HEK293 (cell line): Measurements from ENCODE around the gene ITGA8.

Source experiments
- EGR2 ChIP-seq: fragments of 450-650 bp; formaldehyde crosslinking; IDR thresholded peaks from 2 replicates; pipeline ENCODE4 v1.5.1; 2016; ENCODE audit warnings: low read depth, missing biosample characterization, missing genetic modification characterization
- MZF1 ChIP-seq: fragments of 450-650 bp; formaldehyde crosslinking; IDR thresholded peaks from 2 replicates; pipeline ENCODE4 v1.5.1; 2017; ENCODE audit warnings: missing biosample characterization, missing genetic modification characterization, borderline replicate concordance
- SALL2 ChIP-seq: fragments of 450-650 bp; formaldehyde crosslinking; IDR thresholded peaks from 2 replicates; pipeline ENCODE4 v1.5.0; 2017; ENCODE audit warnings: missing biosample characterization, mild to moderate bottlenecking, missing genetic modification characterization, borderline replicate concordance
- SP7 ChIP-seq: fragments of 450-650 bp; formaldehyde crosslinking; IDR thresholded peaks from 2 replicates; pipeline ENCODE4 v1.5.1; 2016; ENCODE audit warnings: missing biosample characterization, missing genetic modification characterization
- TRIM28 ChIP-seq: IDR thresholded peaks from 2 replicates; pipeline ENCODE4 v1.6.1; 2011; ENCODE audit warnings: low read length, control low read depth, borderline replicate concordance
- ZBTB48 ChIP-seq: fragments of 450-650 bp; formaldehyde crosslinking; IDR thresholded peaks from 2 replicates; pipeline ENCODE4 v1.5.1; 2016; ENCODE audit warnings: missing biosample characterization, missing genetic modification characterization
- ZNF221 ChIP-seq: fragments of 450-650 bp; formaldehyde crosslinking; IDR thresholded peaks from 2 replicates; pipeline ENCODE4 v1.5.1; 2017; ENCODE audit warnings: missing biosample characterization, missing genetic modification characterization, borderline replicate concordance
- ZNF24 ChIP-seq: fragments of 450-650 bp; formaldehyde crosslinking; IDR thresholded peaks from 2 replicates; pipeline ENCODE4 v1.5.1; 2016; ENCODE audit warnings: missing biosample characterization, missing genetic modification characterization
- ZNF335 ChIP-seq: fragments of 450-650 bp; formaldehyde crosslinking; conservative IDR thresholded peaks from 2 replicates; pipeline ENCODE4 v1.5.1; 2016; ENCODE audit warnings: missing biosample characterization, missing genetic modification characterization
- ZNF37A ChIP-seq: fragments of 450-650 bp; IDR thresholded peaks from 2 replicates; pipeline ENCODE4 v1.5.1; 2018; ENCODE audit warnings: missing biosample characterization, missing genetic modification characterization
- ZNF423 ChIP-seq: fragments of 450-650 bp; formaldehyde crosslinking; IDR thresholded peaks from 2 replicates; pipeline ENCODE4 v1.5.1; 2016; ENCODE audit warnings: missing biosample characterization, missing genetic modification characterization
- ZNF48 ChIP-seq: fragments of 450-650 bp; formaldehyde crosslinking; IDR thresholded peaks from 2 replicates; pipeline ENCODE4 v1.5.1; 2016; ENCODE audit warnings: missing biosample characterization, missing genetic modification characterization
- ZNF626 ChIP-seq: fragments of 450-650 bp; sonication (Bioruptor Pico); formaldehyde crosslinking; IDR thresholded peaks from 2 replicates; pipeline ENCODE4 v1.5.1; 2018; ENCODE audit warnings: missing biosample characterization, missing genetic modification characterization, inconsistent platforms
- ZNF76 ChIP-seq: fragments of 450-650 bp; formaldehyde crosslinking; IDR thresholded peaks from 2 replicates; pipeline ENCODE4; 2016; ENCODE audit warnings: low read depth, missing biosample characterization, missing genetic modification characterization, borderline replicate concordance
- ZNF768 ChIP-seq: fragments of 450-650 bp; formaldehyde crosslinking; IDR thresholded peaks from 2 replicates; pipeline ENCODE4 v1.5.1; 2018; ENCODE audit warnings: missing biosample characterization, mild to moderate bottlenecking, missing genetic modification characterization
- TF ChIP-seq, protein P1 (sequence below): fragments of 450-650 bp; formaldehyde crosslinking; IDR thresholded peaks from 2 replicates; pipeline ENCODE4 v1.5.1; 2016; ENCODE audit warnings: missing biosample characterization, missing genetic modification characterization
- TF ChIP-seq, protein P2 (sequence below): IDR thresholded peaks from 2 replicates; pipeline ENCODE4 v1.6.1; 2011; ENCODE audit warnings: mild to moderate bottlenecking, low read depth, low read length, borderline replicate concordance
- TF ChIP-seq, protein P3 (sequence below): fragments of 450-650 bp; formaldehyde crosslinking; IDR thresholded peaks from 2 replicates; pipeline ENCODE4 v1.5.1; 2016; ENCODE audit warnings: missing biosample characterization, missing genetic modification characterization
- TF ChIP-seq, protein P4 (sequence below): fragments of 450-650 bp; formaldehyde crosslinking; IDR thresholded peaks from 2 replicates; pipeline ENCODE4; 2016; ENCODE audit warnings: missing biosample characterization, missing genetic modification characterization
- TF ChIP-seq, protein P5 (sequence below): fragments of 450-650 bp; formaldehyde crosslinking; IDR thresholded peaks from 2 replicates; pipeline ENCODE4 v1.5.1; 2016; ENCODE audit warnings: missing biosample characterization, missing genetic modification characterization
- TF ChIP-seq, protein P6 (sequence below): fragments of 450-650 bp; formaldehyde crosslinking; IDR thresholded peaks from 2 replicates; pipeline ENCODE4 v1.5.1; 2017; ENCODE audit warnings: missing biosample characterization, missing genetic modification characterization
- TF ChIP-seq, protein P7 (sequence below): fragments of 450-650 bp; formaldehyde crosslinking; optimal IDR thresholded peaks from 2 replicates; pipeline ENCODE3; 2016; ENCODE audit warnings: missing biosample characterization, mild to moderate bottlenecking, missing genetic modification characterization
- TF ChIP-seq, protein P8 (sequence below): fragments of 450-650 bp; formaldehyde crosslinking; IDR thresholded peaks from 2 replicates; pipeline ENCODE4 v1.5.1; 2016; ENCODE audit warnings: missing biosample characterization, missing genetic modification characterization

ITGA8 gene

DNA sequence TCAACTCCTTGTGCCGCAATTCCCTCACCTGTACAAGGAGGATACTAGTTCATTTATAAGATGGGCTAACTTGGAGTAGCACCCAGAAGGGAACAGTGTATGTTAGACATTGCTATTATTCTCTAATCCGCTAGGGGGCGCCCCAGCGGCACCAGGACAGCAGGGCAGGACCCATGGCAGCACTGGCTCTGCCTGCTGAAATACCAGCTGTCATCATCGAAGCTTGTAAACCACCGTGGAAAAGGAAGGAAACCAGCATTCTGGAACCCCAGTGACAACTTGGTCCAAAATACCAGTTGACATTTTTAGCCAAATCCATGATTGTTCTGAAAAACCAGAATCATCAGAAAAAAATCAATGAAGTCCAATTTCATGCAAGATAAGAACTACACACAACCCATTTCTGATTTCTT, 134.4 kb downstream of the ITGA8 start (continued):
- TF ChIP-seq, protein P1, sequence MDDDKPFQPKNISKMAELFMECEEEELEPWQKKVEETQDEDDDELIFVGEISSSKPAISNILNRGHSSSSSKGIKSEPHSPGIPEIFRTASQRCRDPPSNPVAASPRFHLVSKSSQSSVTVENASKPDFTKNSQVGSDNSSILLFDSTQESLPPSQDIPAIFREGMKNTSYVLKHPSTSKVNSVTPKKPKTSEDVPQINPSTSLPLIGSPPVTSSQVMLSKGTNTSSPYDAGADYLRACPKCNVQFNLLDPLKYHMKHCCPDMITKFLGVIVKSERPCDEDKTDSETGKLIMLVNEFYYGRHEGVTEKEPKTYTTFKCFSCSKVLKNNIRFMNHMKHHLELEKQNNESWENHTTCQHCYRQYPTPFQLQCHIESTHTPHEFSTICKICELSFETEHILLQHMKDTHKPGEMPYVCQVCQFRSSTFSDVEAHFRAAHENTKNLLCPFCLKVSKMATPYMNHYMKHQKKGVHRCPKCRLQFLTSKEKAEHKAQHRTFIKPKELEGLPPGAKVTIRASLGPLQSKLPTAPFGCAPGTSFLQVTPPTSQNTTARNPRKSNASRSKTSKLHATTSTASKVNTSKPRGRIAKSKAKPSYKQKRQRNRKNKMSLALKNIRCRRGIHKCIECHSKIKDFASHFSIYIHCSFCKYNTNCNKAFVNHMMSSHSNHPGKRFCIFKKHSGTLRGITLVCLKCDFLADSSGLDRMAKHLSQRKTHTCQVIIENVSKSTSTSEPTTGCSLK (tag by site-specific recombination), result no peak
- TF ChIP-seq ZNF24 (no peak), MZF1 (no peak), ZNF221 (tag by site-specific recombination) (no peak), ZNF76 (no peak), ZBTB48 (tag by site-specific recombination) (no peak), ZNF335 (tag by site-specific recombination) (peak; percentile 95), SALL2 (tag by site-specific recombination) (no peak), ZNF48 (tag by site-specific recombination) (no peak), ZNF768 (tag by site-specific recombination) (no peak), SP7 (tag by site-specific recombination) (no peak), TRIM28 (no peak), ZNF423 (tag by site-specific recombination) (no peak), EGR2 (tag by site-specific recombination) (no peak), ZNF626 (tag by site-specific recombination) (no peak), ZNF37A (no peak)
- TF ChIP-seq, protein P2, sequence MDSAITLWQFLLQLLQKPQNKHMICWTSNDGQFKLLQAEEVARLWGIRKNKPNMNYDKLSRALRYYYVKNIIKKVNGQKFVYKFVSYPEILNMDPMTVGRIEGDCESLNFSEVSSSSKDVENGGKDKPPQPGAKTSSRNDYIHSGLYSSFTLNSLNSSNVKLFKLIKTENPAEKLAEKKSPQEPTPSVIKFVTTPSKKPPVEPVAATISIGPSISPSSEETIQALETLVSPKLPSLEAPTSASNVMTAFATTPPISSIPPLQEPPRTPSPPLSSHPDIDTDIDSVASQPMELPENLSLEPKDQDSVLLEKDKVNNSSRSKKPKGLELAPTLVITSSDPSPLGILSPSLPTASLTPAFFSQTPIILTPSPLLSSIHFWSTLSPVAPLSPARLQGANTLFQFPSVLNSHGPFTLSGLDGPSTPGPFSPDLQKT, result no peak
- TF ChIP-seq, protein P3, sequence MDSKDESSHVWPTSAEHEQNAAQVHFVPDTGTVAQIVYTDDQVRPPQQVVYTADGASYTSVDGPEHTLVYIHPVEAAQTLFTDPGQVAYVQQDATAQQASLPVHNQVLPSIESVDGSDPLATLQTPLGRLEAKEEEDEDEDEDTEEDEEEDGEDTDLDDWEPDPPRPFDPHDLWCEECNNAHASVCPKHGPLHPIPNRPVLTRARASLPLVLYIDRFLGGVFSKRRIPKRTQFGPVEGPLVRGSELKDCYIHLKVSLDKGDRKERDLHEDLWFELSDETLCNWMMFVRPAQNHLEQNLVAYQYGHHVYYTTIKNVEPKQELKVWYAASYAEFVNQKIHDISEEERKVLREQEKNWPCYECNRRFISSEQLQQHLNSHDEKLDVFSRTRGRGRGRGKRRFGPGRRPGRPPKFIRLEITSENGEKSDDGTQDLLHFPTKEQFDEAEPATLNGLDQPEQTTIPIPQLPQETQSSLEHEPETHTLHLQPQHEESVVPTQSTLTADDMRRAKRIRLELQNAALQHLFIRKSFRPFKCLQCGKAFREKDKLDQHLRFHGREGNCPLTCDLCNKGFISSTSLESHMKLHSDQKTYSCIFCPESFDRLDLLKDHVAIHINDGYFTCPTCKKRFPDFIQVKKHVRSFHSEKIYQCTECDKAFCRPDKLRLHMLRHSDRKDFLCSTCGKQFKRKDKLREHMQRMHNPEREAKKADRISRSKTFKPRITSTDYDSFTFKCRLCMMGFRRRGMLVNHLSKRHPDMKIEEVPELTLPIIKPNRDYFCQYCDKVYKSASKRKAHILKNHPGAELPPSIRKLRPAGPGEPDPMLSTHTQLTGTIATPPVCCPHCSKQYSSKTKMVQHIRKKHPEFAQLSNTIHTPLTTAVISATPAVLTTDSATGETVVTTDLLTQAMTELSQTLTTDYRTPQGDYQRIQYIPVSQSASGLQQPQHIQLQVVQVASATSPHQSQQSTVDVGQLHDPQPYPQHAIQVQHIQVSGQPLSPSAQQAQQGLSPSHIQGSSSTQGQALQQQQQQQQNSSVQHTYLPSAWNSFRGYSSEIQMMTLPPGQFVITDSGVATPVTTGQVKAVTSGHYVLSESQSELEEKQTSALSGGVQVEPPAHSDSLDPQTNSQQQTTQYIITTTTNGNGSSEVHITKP, result no peak
- TF ChIP-seq, protein P4, sequence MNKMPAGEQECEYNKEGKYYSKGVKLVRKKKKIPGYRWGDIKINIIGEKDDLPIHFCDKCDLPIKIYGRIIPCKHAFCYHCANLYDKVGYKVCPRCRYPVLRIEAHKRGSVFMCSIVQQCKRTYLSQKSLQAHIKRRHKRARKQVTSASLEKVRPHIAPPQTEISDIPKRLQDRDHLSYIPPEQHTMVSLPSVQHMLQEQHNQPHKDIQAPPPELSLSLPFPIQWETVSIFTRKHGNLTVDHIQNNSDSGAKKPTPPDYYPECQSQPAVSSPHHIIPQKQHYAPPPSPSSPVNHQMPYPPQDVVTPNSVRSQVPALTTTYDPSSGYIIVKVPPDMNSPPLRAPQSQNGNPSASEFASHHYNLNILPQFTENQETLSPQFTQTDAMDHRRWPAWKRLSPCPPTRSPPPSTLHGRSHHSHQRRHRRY (tag by site-specific recombination), result no peak
- TF ChIP-seq, protein P5, sequence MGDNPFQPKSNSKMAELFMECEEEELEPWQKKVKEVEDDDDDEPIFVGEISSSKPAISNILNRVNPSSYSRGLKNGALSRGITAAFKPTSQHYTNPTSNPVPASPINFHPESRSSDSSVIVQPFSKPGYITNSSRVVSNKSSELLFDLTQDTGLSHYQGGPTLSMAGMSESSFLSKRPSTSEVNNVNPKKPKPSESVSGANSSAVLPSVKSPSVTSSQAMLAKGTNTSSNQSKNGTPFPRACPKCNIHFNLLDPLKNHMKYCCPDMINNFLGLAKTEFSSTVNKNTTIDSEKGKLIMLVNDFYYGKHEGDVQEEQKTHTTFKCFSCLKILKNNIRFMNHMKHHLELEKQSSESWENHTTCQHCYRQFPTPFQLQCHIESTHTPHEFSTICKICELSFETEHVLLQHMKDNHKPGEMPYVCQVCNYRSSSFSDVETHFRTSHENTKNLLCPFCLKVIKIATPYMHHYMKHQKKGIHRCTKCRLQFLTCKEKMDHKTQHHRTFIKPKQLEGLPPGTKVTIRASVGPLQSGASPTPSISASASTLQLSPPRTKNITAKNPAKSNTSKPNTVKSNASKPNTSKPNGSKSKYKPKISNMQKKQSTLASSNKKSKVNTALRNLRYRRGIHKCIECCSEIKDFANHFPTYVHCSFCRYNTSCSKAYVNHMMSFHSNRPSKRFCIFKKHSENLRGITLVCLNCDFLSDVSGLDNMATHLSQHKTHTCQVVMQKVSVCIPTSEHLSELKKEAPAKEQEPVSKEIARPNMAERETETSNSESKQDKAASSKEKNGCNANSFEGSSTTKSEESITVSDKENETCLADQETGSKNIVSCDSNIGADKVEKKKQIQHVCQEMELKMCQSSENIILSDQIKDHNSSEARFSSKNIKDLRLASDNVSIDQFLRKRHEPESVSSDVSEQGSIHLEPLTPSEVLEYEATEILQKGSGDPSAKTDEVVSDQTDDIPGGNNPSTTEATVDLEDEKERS (tag by site-specific recombination), result no peak
- TF ChIP-seq, protein P6, sequence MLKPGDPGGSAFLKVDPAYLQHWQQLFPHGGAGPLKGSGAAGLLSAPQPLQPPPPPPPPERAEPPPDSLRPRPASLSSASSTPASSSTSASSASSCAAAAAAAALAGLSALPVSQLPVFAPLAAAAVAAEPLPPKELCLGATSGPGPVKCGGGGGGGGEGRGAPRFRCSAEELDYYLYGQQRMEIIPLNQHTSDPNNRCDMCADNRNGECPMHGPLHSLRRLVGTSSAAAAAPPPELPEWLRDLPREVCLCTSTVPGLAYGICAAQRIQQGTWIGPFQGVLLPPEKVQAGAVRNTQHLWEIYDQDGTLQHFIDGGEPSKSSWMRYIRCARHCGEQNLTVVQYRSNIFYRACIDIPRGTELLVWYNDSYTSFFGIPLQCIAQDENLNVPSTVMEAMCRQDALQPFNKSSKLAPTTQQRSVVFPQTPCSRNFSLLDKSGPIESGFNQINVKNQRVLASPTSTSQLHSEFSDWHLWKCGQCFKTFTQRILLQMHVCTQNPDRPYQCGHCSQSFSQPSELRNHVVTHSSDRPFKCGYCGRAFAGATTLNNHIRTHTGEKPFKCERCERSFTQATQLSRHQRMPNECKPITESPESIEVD (tag by site-specific recombination), result no peak
- TF ChIP-seq, protein P7, sequence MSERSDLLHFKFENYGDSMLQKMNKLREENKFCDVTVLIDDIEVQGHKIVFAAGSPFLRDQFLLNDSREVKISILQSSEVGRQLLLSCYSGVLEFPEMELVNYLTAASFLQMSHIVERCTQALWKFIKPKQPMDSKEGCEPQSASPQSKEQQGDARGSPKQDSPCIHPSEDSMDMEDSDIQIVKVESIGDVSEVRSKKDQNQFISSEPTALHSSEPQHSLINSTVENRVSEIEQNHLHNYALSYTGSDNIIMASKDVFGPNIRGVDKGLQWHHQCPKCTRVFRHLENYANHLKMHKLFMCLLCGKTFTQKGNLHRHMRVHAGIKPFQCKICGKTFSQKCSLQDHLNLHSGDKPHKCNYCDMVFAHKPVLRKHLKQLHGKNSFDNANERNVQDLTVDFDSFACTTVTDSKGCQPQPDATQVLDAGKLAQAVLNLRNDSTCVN (tag by site-specific recombination), result no peak
- TF ChIP-seq, protein P8, sequence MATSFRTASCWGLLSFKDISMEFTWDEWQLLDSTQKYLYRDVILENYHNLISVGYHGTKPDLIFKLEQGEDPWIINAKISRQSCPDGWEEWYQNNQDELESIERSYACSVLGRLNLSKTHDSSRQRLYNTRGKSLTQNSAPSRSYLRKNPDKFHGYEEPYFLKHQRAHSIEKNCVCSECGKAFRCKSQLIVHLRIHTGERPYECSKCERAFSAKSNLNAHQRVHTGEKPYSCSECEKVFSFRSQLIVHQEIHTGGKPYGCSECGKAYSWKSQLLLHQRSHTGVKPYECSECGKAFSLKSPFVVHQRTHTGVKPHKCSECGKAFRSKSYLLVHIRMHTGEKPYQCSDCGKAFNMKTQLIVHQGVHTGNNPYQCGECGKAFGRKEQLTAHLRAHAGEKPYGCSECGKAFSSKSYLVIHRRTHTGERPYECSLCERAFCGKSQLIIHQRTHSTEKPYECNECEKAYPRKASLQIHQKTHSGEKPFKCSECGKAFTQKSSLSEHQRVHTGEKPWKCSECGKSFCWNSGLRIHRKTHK (tag by site-specific recombination), result no peak
